Endothelial cell of umbilical vein (primary cell): ENCODE results near the gene MREG.

Experiments used
- CTCF ChIP-seq, 2 donors: IDR thresholded peaks; 1 replicate in 1 of 2; 2 replicates in 1 of 2; pipeline ENCODE4 v1.5.1; 2011; ENCODE audit warnings: low read length in 2 of 2, mild to moderate bottlenecking in 2 of 2, moderate library complexity in 2 of 2, control low read depth in 1 of 2, inconsistent platforms in 1 of 2, low read depth in 1 of 2; ENCODE audit not compliant: insufficient read depth in 1 of 2; ENCODE audit errors: extremely low read depth in 1 of 2
- FOS ChIP-seq: IDR thresholded peaks from 2 replicates; pipeline ENCODE4 v1.6.1; 2011; ENCODE audit warnings: mild to moderate bottlenecking, low read length, moderate library complexity, borderline replicate concordance; ENCODE audit not compliant: insufficient read depth
- JUN ChIP-seq: IDR thresholded peaks from 2 replicates; pipeline ENCODE4 v1.6.1; 2011; ENCODE audit warnings: borderline replicate concordance, low read depth; ENCODE audit not compliant: insufficient read length, insufficient read depth
- MAX ChIP-seq: IDR thresholded peaks from 2 replicates; pipeline ENCODE4 v1.6.1; 2011; ENCODE audit not compliant: insufficient read depth, insufficient read length
- MYC ChIP-seq: IDR thresholded peaks from one replicate; pipeline ENCODE4 v1.6.1; 2011; ENCODE audit warnings: mild to moderate bottlenecking, low read depth, low read length
- POLR2A ChIP-seq: IDR thresholded peaks from 2 replicates; pipeline ENCODE4 v1.6.1; 2012; ENCODE audit warnings: low read depth, mild to moderate bottlenecking, control low read depth, low read length
- POLR2AphosphoS5 ChIP-seq: IDR thresholded peaks from 2 replicates; pipeline ENCODE4 v1.6.1; 2012; ENCODE audit warnings: low read depth, mild to moderate bottlenecking, control low read depth, low read length, moderate library complexity; ENCODE audit not compliant: insufficient read depth

DNA sequence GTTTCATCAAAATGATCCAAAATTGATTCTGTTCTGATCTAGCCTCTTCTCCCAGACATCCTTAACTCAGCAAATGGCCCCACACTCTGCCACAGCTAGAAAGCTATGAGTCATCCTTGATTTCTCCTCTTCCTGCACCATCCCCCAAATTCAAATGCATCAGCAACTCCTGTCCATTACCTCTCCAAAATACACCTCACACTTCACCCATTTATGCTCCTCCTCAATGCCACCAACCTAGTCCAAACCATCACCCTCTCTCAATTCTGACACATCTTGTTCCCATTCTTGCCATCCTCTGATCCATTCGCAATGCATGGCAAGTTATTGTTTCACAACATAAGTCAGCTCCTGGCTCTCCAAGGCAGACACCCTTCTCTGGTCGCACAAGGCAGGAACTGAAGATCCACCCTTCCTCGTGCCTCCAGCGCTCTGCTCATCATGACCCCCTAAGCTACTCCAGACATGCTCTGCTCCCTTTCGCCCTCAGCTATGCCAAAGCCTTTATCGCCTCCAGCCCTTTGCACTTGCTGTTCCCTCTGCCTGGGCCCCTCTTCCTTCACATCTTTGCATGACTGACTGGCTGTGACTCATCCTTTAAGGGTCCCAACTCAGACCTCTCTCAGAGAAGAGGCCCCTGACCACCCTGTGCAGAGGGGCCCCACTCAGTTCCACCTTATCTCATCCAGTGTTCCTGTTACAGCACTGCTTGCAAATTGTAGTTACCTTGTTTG is 83.6 kb downstream of the MREG start:
- no peak for TF ChIP-seq MAX
- no peak for TF ChIP-seq MYC
- no peak for TF ChIP-seq POLR2A
- peak; percentile 69 for TF ChIP-seq FOS
- TF ChIP-seq CTCF (IDR thresholded peaks at IDR 0.05; ENCODE audit: extremely low read depth in 1 of 2, insufficient read depth in 1 of 2, low read depth in 1 of 2, low read length in 2 of 2): no peak
- TF ChIP-seq JUN: peak; percentile 36
- TF ChIP-seq POLR2AphosphoS5: no peak
